Right cardiac atrium (tissue), 5 donors: ENCODE measurements around the gene TOR3A. TPM values are rescaled to one million over a fixed set of nuclear protein-coding genes. Genes with fewer than 3 reads are reported as not detected.
A peak's percentile ranks its signal among the peaks of the same experiment; 100 is the strongest.
"Not testable (repeated sequence)": the region's sequence is repeated elsewhere in the genome, so short reads cannot be mapped to it uniquely, and the experiment has no call there.

Source experiments
- ATAC-seq, 2 donors: fragments of 200-7000 bp; cut with Tn5 transposase; one replicate each; pipeline versions ENCODE4 v1.8.0 to v1.9.1; 2020; ENCODE audit warnings: moderate library complexity in 2 of 2, mild to moderate bottlenecking in 1 of 2
- DNase-seq, 3 donors: peaks; one replicate each; pipeline ENCODE4 v3.0.0-alpha.2; 2020
- H3K27ac ChIP-seq: one replicate; pipeline ENCODE4 v1.5.1; 2013; ENCODE audit warnings: mild to moderate bottlenecking, low read length, control low read depth, moderate library complexity
- H3K27me3 ChIP-seq: one replicate; pipeline ENCODE4 v1.6.1; 2013; ENCODE audit not compliant: control insufficient read depth, insufficient read depth
- H3K4me1 ChIP-seq: one replicate; pipeline ENCODE4 v1.6.1; 2013; ENCODE audit warnings: low read length; ENCODE audit not compliant: control insufficient read depth, insufficient read depth
- H3K4me3 ChIP-seq: one replicate; pipeline ENCODE4 v1.5.1; 2013; ENCODE audit warnings: low read length, control low read depth
- H3K9me3 ChIP-seq: one replicate; pipeline ENCODE4 v1.6.1; 2013; ENCODE audit warnings: low read length; ENCODE audit not compliant: control insufficient read depth
- WGBS: extraction: QIAGEN DNeasy Blood & Tissue Kit; methylation state at CpG from one replicate; pipeline ENCODE4 v1.1.7; 2013; 5-methylcytosine and 5-hydroxymethylcytosine counted together
- intact Hi-C, 4 donors: fragments of 100-400 bp; cut with DNase I; formaldehyde crosslinking; loops; one replicate each; pipeline versions ENCODE4 v1.11.0 to v1.14.0; 2022 to 2023
- long read RNA-seq, 4 donors: library from polyadenylated mRNA; unstranded; transcript quantifications; one replicate each; pipeline ENCODE4 v2.0.0, GENCODE V29; 2020 to 2021
- polyA plus RNA-seq: library from polyadenylated mRNA; stranded (reverse); fragments of 200-250 nt; gene quantifications from one replicate; pipeline ENCODE4 v1.2.3, GENCODE V29; 2013
- total RNA-seq, 4 donors: library from RNA; stranded (reverse); fragmentation: NEBNext Ultra II Directional; extraction: Animal tissue kit (Norgen Biotek cat#: 25700); gene quantifications; one replicate each; pipeline ENCODE4 v1.2.1, GENCODE V29; 2021
- donor health status: healthy with polysubstance abuse.
- donor health status: DM: no; HTN: yes; CAD: no.
- donor health status: DM: no; HTN: no; CAD: no.
- donor health status: DM: no; HTN: yes; CAD: no; lungs with severe emphysema.
- donor health status: DM: yes; HTN: yes; CAD: no.

The TOR3A gene
- 10 to 100 TPM; 11.8 to 12.5 (median 11.9) TPM for total RNA-seq
- polyA plus RNA-seq: 6.7 TPM
- long read RNA-seq, donor 1, transcript TOR3A-203 (6 exons, 2,724 nt): major isoform, 67 of 86 reads
- long read RNA-seq, donor 1, partial matches to known transcripts: 3 of 86 reads
- long read RNA-seq, donor 1, other reads (novel, unspliced or antisense): 16 of 86 reads
- long read RNA-seq, donor 2, transcript TOR3A-203 (6 exons, 2,724 nt): major isoform, 14 of 22 reads
- long read RNA-seq, donor 2, partial matches to known transcripts: 2 of 22 reads
- long read RNA-seq, donor 2, other reads (novel, unspliced or antisense): 6 of 22 reads
- long read RNA-seq, donor 3, transcript TOR3A-203 (6 exons, 2,724 nt): major isoform, 109 of 137 reads
- long read RNA-seq, donor 3, partial matches to known transcripts: 7 of 137 reads
- long read RNA-seq, donor 3, other reads (novel, unspliced or antisense): 21 of 137 reads
- long read RNA-seq, donor 4, transcript TOR3A-203 (6 exons, 2,724 nt): major isoform, 30 of 38 reads
- long read RNA-seq, donor 4, partial matches to known transcripts: 4 of 38 reads
- long read RNA-seq, donor 4, other reads (novel, unspliced or antisense): 4 of 38 reads

GRCh38 chr1:179081687-179082332, at the start of gene TOR3A:
TOR3A (plus strand) TSS chr1:179082070; CDS start chr1:179082129, 59 bp downstream.
- H3K27ac ChIP-seq: peak within 1 kb of the TSS; percentile 42
- under 1% methylated on average over 51 of the region's 51 CpGs for WGBS
- no peaks in the 10 kb centered on the region for H3K9me3 ChIP-seq
- H3K4me3 ChIP-seq: peak within 1 kb of the TSS; percentile 60
- peak; percentile 98 to 99 for ATAC-seq
- H3K27me3 ChIP-seq: no peaks in the 10 kb centered on the region
- intact Hi-C loops: loop anchor here in 3 of 4 donors (5.0 to 10.0 kb wide), 2 partner anchors 113 to 285 kb away; partner anchors contain the start of gene AXDND1 (in 3 of the 3)
- H3K4me1 ChIP-seq: peaks cover 4% of the 10 kb centered on the region
- peak; percentile 93 to 97 (median 97) for DNase-seq

- DNase-seq (no peak), ATAC-seq (no peak)
- Histone ChIP-seq H3K27me3 (no peaks in the 10 kb centered on the region), H3K9me3 (no peaks in the 10 kb centered on the region), H3K4me3 (no peak overlapping the region), H3K4me1 (peaks cover 11% of the 10 kb centered on the region), H3K27ac (no peak overlapping the region)
- WGBS: 96% methylated on average over 1 of the region's 1 CpG
- intact Hi-C loops: no loop called here
Measured at GRCh38 chr1:179034720-179035119, 47.1 kb upstream of the TOR3A start.

GRCh38 chr1:179036844-179037465, 44.9 kb upstream of the TOR3A start:
- DNase-seq (no peak), ATAC-seq (no peak)
- Histone ChIP-seq H3K27me3 (no peaks in the 10 kb centered on the region), H3K27ac (no peak overlapping the region), H3K4me3 (no peak overlapping the region), H3K4me1 (peaks cover 11% of the 10 kb centered on the region), H3K9me3 (no peaks in the 10 kb centered on the region)
- 82% methylated on average over 2 of the region's 2 CpGs for WGBS
- intact Hi-C loops: no loop called here

GRCh38 chr1:179038528-179039281, 43.2 kb upstream of the TOR3A start:
- peaks cover 11% of the 10 kb centered on the region for H3K4me1 ChIP-seq
- no peak for DNase-seq
- WGBS: 15% methylated on average over 1 of the region's 1 CpG

GRCh38 chr1:179039502-179040174, 42.2 kb upstream of the TOR3A start:
- H3K4me3 ChIP-seq, ATAC-seq, H3K9me3 ChIP-seq, H3K4me1 ChIP-seq, intact Hi-C loops, H3K27me3 ChIP-seq, DNase-seq: not testable (repeated sequence)
- peak overlapping the region; percentile 15 for H3K27ac ChIP-seq
- 73% methylated on average over 6 of the region's 9 CpGs for WGBS

More at GRCh38 chr1:179038528-179039281, 43.2 kb upstream of the TOR3A start:
- Histone ChIP-seq H3K27me3 (no peaks in the 10 kb centered on the region), H3K27ac (no peak overlapping the region), H3K9me3 (no peaks in the 10 kb centered on the region), H3K4me3 (no peak overlapping the region)
- peak in 1 of 2 donors; percentile 12 for ATAC-seq
- intact Hi-C loops: no loop called here

GRCh38 chr1:179040175-179040551, 41.7 kb upstream of the TOR3A start:
- H3K4me1 ChIP-seq, ATAC-seq, H3K9me3 ChIP-seq, intact Hi-C loops, H3K4me3 ChIP-seq, H3K27me3 ChIP-seq: not testable (repeated sequence)
- DNase-seq: peak in 1 of 3 donors; percentile 59
- peak overlapping the region; percentile 15 for H3K27ac ChIP-seq
- 95% methylated on average over 27 of the region's 27 CpGs for WGBS

GRCh38 chr1:179042087-179042486, 39.8 kb upstream of the TOR3A start:
- no peak overlapping the region for H3K4me3 ChIP-seq
- DNase-seq: no peak
- no peaks in the 10 kb centered on the region for H3K9me3 ChIP-seq
- WGBS: 96% methylated on average over 8 of the region's 8 CpGs
- intact Hi-C loops: no loop called here
- no peak overlapping the region for H3K27ac ChIP-seq
- H3K4me1 ChIP-seq: peaks cover 2% of the 10 kb centered on the region
- H3K27me3 ChIP-seq: no peaks in the 10 kb centered on the region
- ATAC-seq: no peak

GRCh38 chr1:179042700-179043099, 39.2 kb upstream of the TOR3A start:
- Histone ChIP-seq H3K9me3 (no peaks in the 10 kb centered on the region), H3K27me3 (no peaks in the 10 kb centered on the region), H3K27ac (no peak overlapping the region), H3K4me1 (peaks cover 2% of the 10 kb centered on the region), H3K4me3 (no peak overlapping the region)
- no peak for ATAC-seq
- intact Hi-C loops: no loop called here
- WGBS: 97% methylated on average over 5 of the region's 5 CpGs
- DNase-seq: no peak

- ATAC-seq (peak; percentile 20 to 36), DNase-seq (no peak)
- no peak overlapping the region for H3K27ac ChIP-seq
- H3K4me1 ChIP-seq: peaks cover 2% of the 10 kb centered on the region
- 96% methylated on average over 4 of the region's 4 CpGs for WGBS
- no peaks in the 10 kb centered on the region for H3K9me3 ChIP-seq
- H3K4me3 ChIP-seq: no peak overlapping the region
- intact Hi-C loops: no loop called here
- H3K27me3 ChIP-seq: no peaks in the 10 kb centered on the region
Measured at GRCh38 chr1:179043266-179043665, 38.6 kb upstream of the TOR3A start.

GRCh38 chr1:179043907-179044306, 38.0 kb upstream of the TOR3A start:
- intact Hi-C loops: no loop called here
- Histone ChIP-seq H3K27ac (no peak overlapping the region), H3K9me3 (no peaks in the 10 kb centered on the region), H3K4me3 (no peak overlapping the region), H3K4me1 (peaks cover 2% of the 10 kb centered on the region), H3K27me3 (no peaks in the 10 kb centered on the region)
- no peak for ATAC-seq
- 98% methylated on average over 5 of the region's 5 CpGs for WGBS
- no peak for DNase-seq
